Hair follicular keratinocyte (primary cell): ENCODE results near the gene ANKRD2. TPM values are rescaled to one million over a fixed set of nuclear protein-coding genes. Genes with fewer than 3 reads are reported as not detected.

ENCODE experiments used
- total RNA-seq: library from RNA; depleted of rRNA; stranded (reverse); fragments of >200 nt; gene quantifications from 2 replicates; pipeline ENCODE4 v1.2.3, GENCODE V29; 2015

Gene ANKRD2, protein sequence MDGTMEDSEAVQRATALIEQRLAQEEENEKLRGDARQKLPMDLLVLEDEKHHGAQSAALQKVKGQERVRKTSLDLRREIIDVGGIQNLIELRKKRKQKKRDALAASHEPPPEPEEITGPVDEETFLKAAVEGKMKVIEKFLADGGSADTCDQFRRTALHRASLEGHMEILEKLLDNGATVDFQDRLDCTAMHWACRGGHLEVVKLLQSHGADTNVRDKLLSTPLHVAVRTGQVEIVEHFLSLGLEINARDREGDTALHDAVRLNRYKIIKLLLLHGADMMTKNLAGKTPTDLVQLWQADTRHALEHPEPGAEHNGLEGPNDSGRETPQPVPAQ
- 1.0 and 3.0 TPM in 2 replicates for total RNA-seq

DNA sequence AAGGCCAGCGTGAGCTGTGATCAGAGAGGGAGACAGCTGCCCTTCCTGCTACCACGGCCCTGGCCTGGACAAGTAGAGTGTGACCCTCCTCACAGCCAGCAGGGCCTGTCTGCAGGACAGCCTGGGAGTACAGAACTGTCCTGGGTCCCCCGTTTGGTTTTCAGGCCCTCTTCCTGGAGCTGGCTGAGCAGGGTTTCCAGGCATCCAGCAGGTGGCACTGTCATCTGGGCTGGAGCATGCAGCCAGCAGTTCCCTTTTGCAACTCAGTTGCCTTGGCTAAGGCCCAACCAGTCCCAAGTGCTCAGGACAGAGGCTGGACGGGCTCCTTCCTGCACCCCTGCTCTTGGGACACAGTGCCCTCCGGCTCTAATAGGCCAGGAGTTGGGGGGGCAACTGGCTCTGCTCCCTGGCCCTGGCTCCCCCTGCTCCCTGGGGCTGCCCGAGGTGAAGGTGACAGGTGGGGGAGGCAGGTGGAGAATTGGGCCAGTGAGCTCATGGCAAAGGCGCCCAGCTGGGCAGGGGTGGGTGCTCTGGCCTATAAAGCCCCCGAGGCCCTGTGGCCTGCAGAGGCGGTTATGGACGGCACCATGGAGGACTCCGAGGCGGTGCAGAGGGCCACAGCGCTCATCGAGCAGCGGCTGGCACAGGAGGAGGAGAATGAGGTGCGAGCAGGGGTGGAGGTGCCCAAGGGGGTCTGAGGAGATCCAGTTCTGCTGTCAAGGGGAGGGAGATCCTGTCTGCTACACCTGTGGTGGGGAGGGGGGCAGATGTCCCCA is at the start of gene ANKRD2:
ANKRD2 (plus strand) TSS at position 566 of the 776 bp plus-strand sequence; CDS start at position 576, 10 bp downstream.

DNA sequence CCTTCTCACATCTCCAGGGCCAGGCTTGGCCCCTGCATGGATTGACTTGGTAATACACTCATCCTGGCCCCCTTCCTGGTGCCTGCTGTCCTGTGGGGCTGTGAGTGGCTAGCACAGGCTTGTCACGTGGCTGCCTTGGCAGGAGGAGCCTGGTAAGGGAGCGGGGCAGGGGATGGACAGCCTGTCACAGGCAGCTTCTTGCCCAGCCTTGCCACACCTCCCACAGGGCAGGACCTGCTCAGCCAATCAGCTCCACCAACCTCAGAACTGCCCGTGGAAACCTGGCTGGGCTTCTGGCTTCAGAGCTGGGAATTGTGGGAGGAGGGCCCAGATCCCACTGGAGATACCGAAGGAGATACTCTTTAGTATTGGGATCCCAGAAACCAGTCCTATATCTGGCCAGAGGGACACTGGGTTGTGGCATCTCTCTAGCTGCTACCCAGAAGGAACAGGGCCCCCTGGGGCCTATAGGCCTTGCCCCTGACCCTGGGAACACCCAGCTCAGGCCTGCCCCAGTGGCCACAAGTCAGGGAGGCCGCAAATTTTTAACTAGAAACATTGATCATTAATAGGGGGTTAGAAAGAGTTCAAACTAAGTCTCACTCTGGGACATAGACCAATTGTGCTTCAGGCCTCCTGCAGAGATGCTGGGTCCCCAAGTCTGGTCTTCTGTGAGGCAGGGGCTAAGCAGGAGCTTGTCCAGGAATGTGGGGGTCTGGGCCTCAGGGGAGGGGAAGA is 11.7 kb downstream of the ANKRD2 start, which contains the start of gene HOGA1:
HOGA1 (plus strand) TSS at position 330 of the 738 bp plus-strand sequence; CDS start at position 645, 315 bp downstream.

DNA sequence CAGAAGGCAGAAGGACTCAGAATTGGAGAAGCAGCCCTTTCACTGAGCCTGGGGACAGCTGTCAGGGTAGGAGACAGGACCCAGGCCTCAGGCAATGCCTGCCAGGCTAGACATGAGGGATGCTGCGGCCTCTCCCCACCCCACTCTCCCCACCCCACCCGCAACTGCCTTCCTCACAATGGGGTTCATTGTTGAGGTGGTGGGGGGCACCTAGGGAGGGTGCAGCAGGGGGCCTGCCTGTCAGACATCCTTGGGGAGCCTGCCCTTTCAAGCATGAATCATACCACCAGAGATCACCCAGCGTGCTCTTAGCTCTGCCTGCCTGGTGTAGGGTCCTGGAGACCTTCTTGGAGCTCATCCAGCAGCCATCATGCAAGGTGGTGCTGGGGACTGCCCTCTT is 16.9 kb downstream of the ANKRD2 start, which contains the start of gene C10orf62:
C10orf62 (plus strand) TSS at position 243 of the 400 bp plus-strand sequence. CDS start 177 bp downstream, outside the sequence.

DNA sequence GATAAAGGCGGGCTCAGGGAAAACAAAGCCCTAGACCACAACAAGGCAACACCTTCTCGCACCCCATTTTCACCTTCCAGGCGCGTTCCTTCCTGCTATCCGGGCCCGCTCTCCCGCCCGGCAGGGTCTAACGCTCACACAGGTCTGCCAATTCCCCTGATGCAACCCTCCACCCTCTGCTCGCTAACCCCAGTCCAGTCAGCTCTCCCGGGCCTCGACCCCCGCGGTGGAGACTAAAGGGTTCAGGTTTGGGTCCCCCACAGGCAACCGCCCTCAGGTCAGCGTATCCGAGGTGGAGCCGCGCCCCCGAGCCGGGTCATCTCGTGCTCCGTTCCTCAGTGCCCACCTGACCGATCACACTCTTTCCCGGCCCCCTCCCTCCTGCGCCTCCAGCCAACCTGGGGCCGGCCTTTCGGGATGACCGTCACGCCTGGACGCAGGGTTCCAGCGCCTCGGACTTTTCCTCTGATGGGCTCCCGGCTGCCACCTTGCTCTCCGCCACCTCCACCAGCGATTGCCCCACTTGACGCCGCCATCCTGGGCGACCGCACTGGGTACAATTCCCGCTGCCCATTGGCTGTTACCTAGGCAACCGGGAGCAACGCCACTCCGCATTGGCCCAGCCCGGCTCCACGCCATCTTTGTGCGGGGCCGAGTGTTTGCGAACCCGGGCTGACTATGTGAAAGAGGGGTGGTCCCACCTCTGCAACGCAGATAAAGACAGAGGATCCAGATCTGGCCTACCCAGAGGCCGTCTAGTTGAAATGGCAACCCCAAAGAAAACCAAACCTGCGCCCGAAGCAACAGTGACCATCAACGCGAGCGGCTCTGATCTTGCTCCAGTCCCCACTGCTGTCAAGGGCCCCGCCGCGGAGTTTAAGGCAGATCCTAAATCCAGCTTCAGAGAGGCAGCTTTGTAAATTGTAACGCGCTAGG is 60.6 kb downstream of the ANKRD2 start, which contains the start of gene MORN4:
MORN4 (minus strand) TSS at position 552 of the 936 bp plus-strand sequence. CDS start 13,847 bp downstream, outside the sequence.

Other genes starting within 250 kb of the ANKRD2 start
- 9.1 and 10.2 TPM in 2 replicates for gene FRAT2, start 238.1 kb upstream of the ANKRD2 start, total RNA-seq
- 24.8 and 27.3 TPM in 2 replicates for gene RRP12, start 171.4 kb upstream of the ANKRD2 start, total RNA-seq
- 506 and 725 TPM in 2 replicates for gene PGAM1, start 146.6 kb upstream of the ANKRD2 start, total RNA-seq
- 44.2 and 52.7 TPM in 2 replicates for gene EXOSC1, start 126.8 kb upstream of the ANKRD2 start, total RNA-seq
- 53.5 and 58.4 TPM in 2 replicates for gene ZDHHC16, start 126.6 kb upstream of the ANKRD2 start, total RNA-seq
- gene MMS19, start 74.4 kb upstream of the ANKRD2 start, total RNA-seq, result 96.5 and 110 TPM in 2 replicates
- 25.9 and 28.3 TPM in 2 replicates for gene UBTD1, start 73.9 kb upstream of the ANKRD2 start, total RNA-seq
- gene HOGA1, start 11.6 kb downstream of the ANKRD2 start, total RNA-seq, result 0.55 and 1.2 TPM in 2 replicates
- not detected in 2 replicates for gene C10orf62, start 16.9 kb downstream of the ANKRD2 start, total RNA-seq
- 6.2 and 7.1 TPM in 2 replicates for gene MORN4, start 60.7 kb downstream of the ANKRD2 start, total RNA-seq
- gene PI4K2A, start 67.9 kb downstream of the ANKRD2 start, total RNA-seq, result 43.9 and 60.5 TPM in 2 replicates
- gene AVPI1, start 114.5 kb downstream of the ANKRD2 start, total RNA-seq, result 23.0 and 23.2 TPM in 2 replicates
- 34.8 and 42.0 TPM in 2 replicates for gene MARVELD1, start 141.0 kb downstream of the ANKRD2 start, total RNA-seq
- gene ZFYVE27, start 164.3 kb downstream of the ANKRD2 start, total RNA-seq, result 11.6 and 15.9 TPM in 2 replicates
- gene SFRP5, start 199.2 kb downstream of the ANKRD2 start, total RNA-seq, result not detected in 2 replicates